Neuronal stem cell (in vitro differentiated cells): ENCODE data around the gene WSCD2.

Experiments used
- DNase-seq: peaks from one replicate; pipeline ENCODE4 v3.0.0-alpha.2; 2013; ENCODE audit warnings: low spot score
- H2AFZ ChIP-seq: one replicate; pipeline ENCODE4 v1.6.1; 2013; ENCODE audit warnings: mild to moderate bottlenecking, low read length, inconsistent platforms
- H2AK5ac ChIP-seq: 2 replicates; pipeline ENCODE4 v1.6.1; 2013; ENCODE audit warnings: low read depth, mild to moderate bottlenecking, inconsistent platforms, low read length, moderate library complexity, mixed read lengths
- H2BK120ac ChIP-seq: 2 replicates; pipeline ENCODE4 v1.6.1; 2013; ENCODE audit warnings: low read depth, mild to moderate bottlenecking, inconsistent platforms, low read length, moderate library complexity, mixed read lengths
- H2BK12ac ChIP-seq: one replicate; pipeline ENCODE4 v1.6.1; 2013; ENCODE audit warnings: low read length, inconsistent platforms
- H2BK15ac ChIP-seq: 2 replicates; pipeline ENCODE4 v1.6.1; 2013; ENCODE audit warnings: mild to moderate bottlenecking, low read length, inconsistent platforms, mixed read lengths
- H2BK5ac ChIP-seq: one replicate; pipeline ENCODE4 v1.6.1; 2013; ENCODE audit warnings: inconsistent platforms, mild to moderate bottlenecking, low read length, moderate library complexity
- H3K14ac ChIP-seq: one replicate; pipeline ENCODE4 v1.6.1; 2013; ENCODE audit warnings: low read length, inconsistent platforms
- H3K18ac ChIP-seq: 2 replicates; pipeline ENCODE4 v1.6.1; 2013; ENCODE audit warnings: low read length, inconsistent platforms
- H3K23ac ChIP-seq: 2 replicates; pipeline ENCODE4 v1.6.1; 2013; ENCODE audit warnings: low read depth, mild to moderate bottlenecking, mixed read lengths, low read length, inconsistent platforms; ENCODE audit not compliant: poor library complexity
- H3K27ac ChIP-seq: replicated peaks from 3 replicates; pipeline ENCODE4 v1.5.1; 2013; ENCODE audit warnings: low read length, inconsistent platforms
- H3K27me3 ChIP-seq, 3 experiments: 2 replicates each; pipeline ENCODE4 v1.6.1; 2013; ENCODE audit warnings: low read length in 3 of 3, mild to moderate bottlenecking in 2 of 3, inconsistent platforms in 1 of 3, low read depth in 1 of 3, mixed read lengths in 1 of 3, moderate library complexity in 1 of 3; ENCODE audit not compliant: control insufficient read depth in 3 of 3, insufficient read depth in 3 of 3
- H3K36me3 ChIP-seq, 2 donors: replicated peaks in 1 of 2; 2 replicates each; pipeline ENCODE4 v1.6.1; 2013; ENCODE audit warnings: low read length in 2 of 2; ENCODE audit not compliant: control insufficient read depth in 2 of 2, insufficient read depth in 2 of 2
- H3K4ac ChIP-seq: 2 replicates; pipeline ENCODE4 v1.6.1; 2013; ENCODE audit warnings: inconsistent platforms, mild to moderate bottlenecking, low read length, moderate library complexity
- H3K4me1 ChIP-seq, 2 donors: 1 replicate in 1 of 2; 2 replicates in 1 of 2; pipeline ENCODE4 v1.6.1; 2013; ENCODE audit warnings: low read length in 2 of 2, low read depth in 1 of 2; ENCODE audit not compliant: control insufficient read depth in 2 of 2, insufficient read depth in 1 of 2
- H3K4me2 ChIP-seq: one replicate; pipeline ENCODE4 v1.6.1; 2013; ENCODE audit warnings: mild to moderate bottlenecking, low read length, inconsistent platforms; ENCODE audit not compliant: insufficient read depth, poor library complexity, severe bottlenecking
- H3K4me3 ChIP-seq, 2 donors: 2 replicates each; pipeline ENCODE4 v1.5.1; 2013; ENCODE audit warnings: low read length in 2 of 2, mild to moderate bottlenecking in 2 of 2, inconsistent platforms in 1 of 2, moderate library complexity in 1 of 2
- H3K79me1 ChIP-seq: one replicate; pipeline ENCODE4 v1.6.1; 2013; ENCODE audit warnings: low read depth, mild to moderate bottlenecking, inconsistent platforms, low read length, moderate library complexity
- H3K9ac ChIP-seq: one replicate; pipeline ENCODE4 v1.6.1; 2013; ENCODE audit warnings: mild to moderate bottlenecking, low read depth, low read length, inconsistent platforms; ENCODE audit not compliant: poor library complexity
- H3K9me3 ChIP-seq, 2 donors: replicated peaks in 1 of 2; 2 replicates each; pipeline versions ENCODE3 to v1.6.1; 2013; ENCODE audit warnings: low read length in 2 of 2, mild to moderate bottlenecking in 2 of 2, inconsistent platforms in 1 of 2, low read depth in 1 of 2, mixed read lengths in 1 of 2, moderate library complexity in 1 of 2; ENCODE audit not compliant: control insufficient read depth in 2 of 2, insufficient read depth in 1 of 2
- H4K8ac ChIP-seq: one replicate; pipeline ENCODE4 v1.6.1; 2013; ENCODE audit warnings: low read depth, mild to moderate bottlenecking, inconsistent platforms, low read length, moderate library complexity
- H4K91ac ChIP-seq: one replicate; pipeline ENCODE4 v1.6.1; 2013; ENCODE audit warnings: low read length, low read depth, mild to moderate bottlenecking, inconsistent platforms; ENCODE audit not compliant: poor library complexity
- WGBS, 2 donors: extraction: QIAGEN DNeasy Blood & Tissue Kit; methylation state at CpG; one replicate each; pipeline ENCODE4 v1.1.7; 2013; ENCODE audit warnings: missing lambda C conversion rate in 2 of 2, mixed read lengths in 1 of 2; ENCODE audit not compliant: insufficient read length in 2 of 2, insufficient replicate concordance in 1 of 2; ENCODE audit errors: extremely low coverage in 2 of 2; 5-methylcytosine and 5-hydroxymethylcytosine counted together

Gene WSCD2

GRCh38 chr12:108093209-108093608, 35.9 kb upstream of the WSCD2 start:
- H3K4ac ChIP-seq, result no peak overlapping the region
- WGBS, 2 donors, result no CpG with 5 or more reads among the region's 4 CpGs
- no peaks in the 10 kb centered on the region for H3K79me1 ChIP-seq
- no peak overlapping the region for H2AK5ac ChIP-seq
- H2BK15ac ChIP-seq, result no peak overlapping the region
- no peak for DNase-seq
- H2AFZ ChIP-seq, result no peak overlapping the region
- H4K91ac ChIP-seq, result no peak overlapping the region
- H3K36me3 ChIP-seq, result no peaks in the 10 kb centered on the region
- H2BK12ac ChIP-seq, result no peak overlapping the region
- no peak overlapping the region for H3K4me3 ChIP-seq
- no peak overlapping the region for H3K27ac ChIP-seq
- no peak overlapping the region for H3K9ac ChIP-seq
- H3K18ac ChIP-seq, result no peak overlapping the region
- no peak overlapping the region for H3K23ac ChIP-seq
- no peak overlapping the region for H3K4me2 ChIP-seq
- H2BK5ac ChIP-seq, result no peak overlapping the region
- no peak overlapping the region for H3K14ac ChIP-seq
- no peaks in the 10 kb centered on the region for H3K27me3 ChIP-seq
- H3K4me1 ChIP-seq, result peaks cover 0 to 2% of the 10 kb centered on the region in 2 donors
- no peak overlapping the region for H2BK120ac ChIP-seq
- no peak overlapping the region for H4K8ac ChIP-seq
- no peaks in the 10 kb centered on the region for H3K9me3 ChIP-seq

- WGBS, 2 donors, result no CpG with 5 or more reads among the region's 2 CpGs
- Histone ChIP-seq H3K14ac (no peak overlapping the region), H2BK120ac (no peak overlapping the region), H3K27me3 (no peaks in the 10 kb centered on the region), H3K4me1 (peaks cover 0 to 2% of the 10 kb centered on the region in 2 donors), H3K23ac (no peak overlapping the region), H3K9me3 (no peaks in the 10 kb centered on the region), H3K4ac (no peak overlapping the region), H4K91ac (no peak overlapping the region), H2BK15ac (no peak overlapping the region), H2BK12ac (no peak overlapping the region), H2AFZ (no peak overlapping the region), H3K36me3 (no peaks in the 10 kb centered on the region), H3K27ac (no peak overlapping the region), H2BK5ac (no peak overlapping the region), H3K79me1 (no peaks in the 10 kb centered on the region), H4K8ac (no peak overlapping the region), H2AK5ac (no peak overlapping the region), H3K4me2 (no peak overlapping the region), H3K4me3 (no peak overlapping the region), H3K18ac (no peak overlapping the region), H3K9ac (no peak overlapping the region)
- DNase-seq, result no peak
Observed at GRCh38 chr12:108094056-108094649, 34.9 kb upstream of the WSCD2 start.

GRCh38 chr12:108097160-108097911, 31.8 kb upstream of the WSCD2 start:
- H3K36me3 ChIP-seq, result no peaks in the 10 kb centered on the region

DNA sequence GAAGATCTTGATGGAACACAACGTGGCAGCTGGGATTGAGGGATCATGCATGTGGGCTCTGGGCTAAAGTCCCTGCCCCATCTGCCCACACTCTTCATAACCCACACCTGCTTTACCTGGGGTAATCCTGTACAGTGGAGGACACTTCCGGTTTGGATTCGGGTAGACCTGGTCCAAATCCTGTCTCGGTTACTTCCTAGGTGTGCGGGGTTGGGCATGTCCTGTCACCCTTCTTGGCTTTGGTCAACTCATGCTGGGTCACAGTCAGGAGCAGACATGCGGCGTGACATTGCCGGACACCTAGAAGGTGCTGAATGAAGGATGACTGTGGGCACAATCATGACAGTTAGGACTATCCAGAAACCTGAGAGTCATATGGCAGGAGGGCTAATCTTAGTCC, 30.7 kb upstream of the WSCD2 start:
- H3K4me2 ChIP-seq, result no peak overlapping the region

More at GRCh38 chr12:108097160-108097911, 31.8 kb upstream of the WSCD2 start:
- H3K79me1 ChIP-seq, result no peaks in the 10 kb centered on the region
- DNase-seq, result no peak
- H2BK15ac ChIP-seq, result no peak overlapping the region
- no peak overlapping the region for H3K4me3 ChIP-seq
- H3K9ac ChIP-seq, result no peak overlapping the region
- H3K18ac ChIP-seq, result no peak overlapping the region
- no peak overlapping the region for H2BK12ac ChIP-seq
- H3K23ac ChIP-seq, result no peak overlapping the region
- no peak overlapping the region for H4K91ac ChIP-seq
- H2BK120ac ChIP-seq, result no peak overlapping the region
- no peaks in the 10 kb centered on the region for H3K27me3 ChIP-seq
- H2AK5ac ChIP-seq, result no peak overlapping the region
- WGBS, 2 donors, result no CpG with 5 or more reads among the region's 3 CpGs
- no peak overlapping the region for H3K14ac ChIP-seq
- H3K27ac ChIP-seq, result no peak overlapping the region
- no peaks in the 10 kb centered on the region for H3K9me3 ChIP-seq
- H3K4ac ChIP-seq, result no peak overlapping the region
- no peak overlapping the region for H3K4me2 ChIP-seq
- no peak overlapping the region for H2AFZ ChIP-seq
- H2BK5ac ChIP-seq, result no peak overlapping the region
- no peaks in the 10 kb centered on the region for H3K4me1 ChIP-seq
- H4K8ac ChIP-seq, result no peak overlapping the region

More for the DNA sequence above, 30.7 kb upstream of the WSCD2 start:
- Histone ChIP-seq H3K14ac (no peak overlapping the region), H2BK5ac (no peak overlapping the region), H3K27me3 (no peaks in the 10 kb centered on the region), H3K4ac (no peak overlapping the region), H2BK12ac (no peak overlapping the region), H3K4me3 (no peak overlapping the region), H2AK5ac (no peak overlapping the region), H3K18ac (no peak overlapping the region), H2AFZ (no peak overlapping the region), H3K9me3 (no peaks in the 10 kb centered on the region), H3K23ac (no peak overlapping the region), H3K36me3 (no peaks in the 10 kb centered on the region), H3K4me1 (no peaks in the 10 kb centered on the region), H4K91ac (no peak overlapping the region), H2BK120ac (no peak overlapping the region), H2BK15ac (no peak overlapping the region), H4K8ac (no peak overlapping the region), H3K79me1 (no peaks in the 10 kb centered on the region), H3K9ac (no peak overlapping the region), H3K27ac (no peak overlapping the region)
- no CpG with 5 or more reads among the region's 8 CpGs for WGBS, 2 donors
- no peak for DNase-seq
